Kidney epithelial cell (primary cell): ENCODE data around the gene MAB21L2. TPM values are rescaled to one million over a fixed set of nuclear protein-coding genes. Genes with fewer than 3 reads are reported as not detected.

Experiments used
- DNase-seq: peaks from one replicate; pipeline ENCODE4 v3.0.0-alpha.2; 2010; ENCODE audit warnings: low read depth
- H3K27me3 ChIP-seq: 2 replicates; pipeline ENCODE4 v1.6.0; 2011; ENCODE audit warnings: low read length; ENCODE audit not compliant: control insufficient read depth, insufficient read depth
- H3K36me3 ChIP-seq: 2 replicates; pipeline ENCODE4 v1.5.1; 2011; ENCODE audit warnings: low read length; ENCODE audit not compliant: control insufficient read depth, insufficient read depth
- H3K4me3 ChIP-seq: 2 replicates; pipeline ENCODE4 v1.5.1; 2011; ENCODE audit warnings: low read depth, mild to moderate bottlenecking, control low read depth, low read length
- CTCF ChIP-seq: IDR thresholded peaks from 2 replicates; pipeline ENCODE4 v1.5.1; 2011; ENCODE audit warnings: mild to moderate bottlenecking, moderate library complexity, low read length, control low read depth, inconsistent platforms; ENCODE audit not compliant: insufficient read depth, poor library complexity, severe bottlenecking
- total RNA-seq: library from RNA; depleted of rRNA; stranded (reverse); fragments of >200 nt; gene quantifications from 2 replicates; pipeline ENCODE4 v1.2.3, GENCODE V29; 2015

The MAB21L2 gene
- total RNA-seq, 1 donor from 2014 or later = not detected

GRCh38 chr4:150599547-150599946, 17.6 kb downstream of the MAB21L2 start:
- no peak for TF ChIP-seq CTCF
- Histone ChIP-seq H3K36me3 (no peaks in the 10 kb centered on the region), H3K4me3 (no peak overlapping the region), H3K27me3 (no peaks in the 10 kb centered on the region)
- DNase-seq = no peak

GRCh38 chr4:150600812-150601445, 19.0 kb downstream of the MAB21L2 start:
- Histone ChIP-seq H3K27me3 (no peaks in the 10 kb centered on the region), H3K36me3 (no peaks in the 10 kb centered on the region), H3K4me3 (no peak overlapping the region)
- no peak for DNase-seq
- no peak for TF ChIP-seq CTCF

- H3K4me3 ChIP-seq = no peak overlapping the region
- H3K36me3 ChIP-seq = no peaks in the 10 kb centered on the region
- H3K27me3 ChIP-seq = no peaks in the 10 kb centered on the region
- no peak for DNase-seq
- TF ChIP-seq CTCF = no peak
These were observed 27.2 kb downstream of the MAB21L2 start for GRCh38 chr4:150609131-150609530.

GRCh38 chr4:150619042-150619441, 37.1 kb downstream of the MAB21L2 start:
- H3K4me3 ChIP-seq = no peak overlapping the region

GRCh38 chr4:150624055-150624454, 42.1 kb downstream of the MAB21L2 start:
- Histone ChIP-seq H3K27me3 (no peaks in the 10 kb centered on the region), H3K36me3 (no peaks in the 10 kb centered on the region)
- no peak for TF ChIP-seq CTCF

More at GRCh38 chr4:150619042-150619441, 37.1 kb downstream of the MAB21L2 start:
- DNase-seq = no peak
- H3K27me3 ChIP-seq = no peaks in the 10 kb centered on the region
- no peak for TF ChIP-seq CTCF
- H3K36me3 ChIP-seq = no peaks in the 10 kb centered on the region

GRCh38 chr4:150625033-150625432, 43.1 kb downstream of the MAB21L2 start:
- Histone ChIP-seq H3K36me3 (no peaks in the 10 kb centered on the region), H3K4me3 (no peak overlapping the region), H3K27me3 (no peaks in the 10 kb centered on the region)
- DNase-seq = no peak
- no peak for TF ChIP-seq CTCF

More at GRCh38 chr4:150624055-150624454, 42.1 kb downstream of the MAB21L2 start:
- H3K4me3 ChIP-seq = no peak overlapping the region
- no peak for DNase-seq
